HG02870 (cell line): Measurements from ENCODE around the gene CRIM1.

ENCODE experiments used
- ATAC-seq: cut with Tn5 transposase; IDR thresholded peaks from one replicate; pipeline ENCODE4 v1.9.1; 2021; ENCODE audit warnings: mild to moderate bottlenecking, moderate library complexity; ENCODE audit not compliant: unreplicated experiment

CRIM1 gene

DNA sequence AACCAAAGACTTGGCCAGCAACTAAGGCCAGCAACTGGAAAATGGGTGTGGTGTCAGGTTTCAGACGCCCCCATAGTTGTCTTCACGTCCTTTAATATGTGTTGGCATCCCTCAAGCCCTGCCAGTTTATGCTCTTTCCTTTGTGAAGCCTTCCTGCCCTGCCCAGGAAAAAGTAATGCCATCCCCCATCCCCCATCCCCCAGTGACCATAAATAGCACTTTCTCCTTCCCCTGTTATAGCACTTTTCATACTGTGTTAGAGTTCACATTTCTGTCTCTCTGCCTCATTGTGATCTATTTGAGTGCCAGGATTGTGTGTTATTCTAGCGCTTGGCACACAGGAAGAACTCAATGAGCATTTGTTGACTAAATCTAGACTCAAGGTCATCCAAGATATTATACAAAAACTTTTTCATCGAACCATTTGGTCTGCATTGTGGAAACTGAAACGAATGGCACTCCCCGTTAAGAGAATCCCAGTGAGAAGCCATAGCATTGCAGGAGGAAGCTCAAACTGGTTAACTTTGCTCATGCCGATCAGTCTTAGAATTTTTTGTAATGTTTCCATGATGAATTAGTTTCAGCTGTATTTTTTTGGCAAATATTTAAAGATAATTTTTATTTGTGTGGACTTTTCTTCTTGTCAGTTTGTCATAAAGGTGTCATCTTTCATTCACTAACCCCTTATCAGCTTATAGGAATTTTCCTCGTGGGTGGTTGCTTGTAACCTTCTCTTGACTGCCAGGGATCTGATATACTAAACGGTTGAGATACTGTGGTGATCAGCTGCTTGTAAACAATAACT is 15.7 kb downstream of the CRIM1 start:
- no peak for ATAC-seq

- ATAC-seq: no peak
These were observed 16.4 kb downstream of the CRIM1 start for GRCh38 chr2:36371928-36372391.

DNA sequence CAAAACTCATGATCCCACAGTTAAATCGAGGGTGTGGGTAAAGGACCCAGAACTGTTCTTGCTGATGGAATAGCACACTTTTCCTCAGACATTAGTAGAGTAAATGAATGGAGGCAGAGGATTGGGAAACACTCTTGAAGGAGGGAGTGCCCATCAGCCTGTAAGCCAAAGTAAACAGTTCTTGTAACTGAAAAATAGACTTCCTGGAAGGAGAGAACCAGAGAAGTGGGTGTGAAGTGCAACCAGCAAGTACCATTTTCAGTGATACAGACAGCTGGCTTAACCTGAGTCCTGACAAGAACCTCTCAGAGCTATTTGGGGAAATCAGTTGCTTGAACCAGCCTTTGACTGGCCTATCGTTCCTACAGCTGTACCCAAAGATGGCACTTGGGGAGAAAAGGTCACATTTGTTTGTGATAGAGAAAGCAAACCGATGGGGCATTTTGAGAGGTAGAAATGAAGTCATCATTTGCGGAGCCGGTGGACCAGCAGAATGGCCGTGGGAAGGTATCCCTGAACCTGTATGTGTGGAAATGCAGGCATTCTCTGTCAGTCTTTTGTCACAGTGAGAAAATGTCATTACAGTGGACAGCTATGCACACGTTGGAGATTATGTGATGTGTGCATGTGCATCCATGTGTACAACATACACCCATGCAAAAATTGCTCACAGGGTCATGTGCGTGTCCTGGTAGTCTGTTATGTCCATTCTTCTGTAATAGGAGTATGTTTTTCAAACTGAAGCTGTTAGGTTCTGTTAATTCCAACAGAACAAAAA is 17.8 kb downstream of the CRIM1 start:
- ATAC-seq: no peak

DNA sequence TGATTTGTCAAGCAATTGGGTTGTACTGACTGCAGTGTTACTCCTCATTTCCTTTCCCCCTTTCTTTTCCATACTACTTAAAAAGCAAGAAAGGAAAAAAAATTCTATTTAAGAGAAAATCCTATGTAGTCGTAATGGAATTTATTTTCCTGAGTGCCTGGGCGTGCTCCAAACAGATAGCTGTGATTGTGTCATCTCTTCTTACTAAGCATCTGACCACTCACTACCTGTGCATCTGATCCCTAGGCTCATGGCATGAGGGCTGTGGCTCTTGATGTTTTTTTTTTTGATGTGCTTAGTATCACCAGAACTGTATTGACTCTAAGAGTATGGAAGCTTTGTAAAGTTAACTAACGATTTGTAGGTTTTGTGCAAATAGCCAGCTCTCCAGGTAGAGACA is 19.0 kb downstream of the CRIM1 start:
- no peak for ATAC-seq

GRCh38 chr2:36376319-36376765 is 20.8 kb downstream of the CRIM1 start:
- ATAC-seq: no peak

DNA sequence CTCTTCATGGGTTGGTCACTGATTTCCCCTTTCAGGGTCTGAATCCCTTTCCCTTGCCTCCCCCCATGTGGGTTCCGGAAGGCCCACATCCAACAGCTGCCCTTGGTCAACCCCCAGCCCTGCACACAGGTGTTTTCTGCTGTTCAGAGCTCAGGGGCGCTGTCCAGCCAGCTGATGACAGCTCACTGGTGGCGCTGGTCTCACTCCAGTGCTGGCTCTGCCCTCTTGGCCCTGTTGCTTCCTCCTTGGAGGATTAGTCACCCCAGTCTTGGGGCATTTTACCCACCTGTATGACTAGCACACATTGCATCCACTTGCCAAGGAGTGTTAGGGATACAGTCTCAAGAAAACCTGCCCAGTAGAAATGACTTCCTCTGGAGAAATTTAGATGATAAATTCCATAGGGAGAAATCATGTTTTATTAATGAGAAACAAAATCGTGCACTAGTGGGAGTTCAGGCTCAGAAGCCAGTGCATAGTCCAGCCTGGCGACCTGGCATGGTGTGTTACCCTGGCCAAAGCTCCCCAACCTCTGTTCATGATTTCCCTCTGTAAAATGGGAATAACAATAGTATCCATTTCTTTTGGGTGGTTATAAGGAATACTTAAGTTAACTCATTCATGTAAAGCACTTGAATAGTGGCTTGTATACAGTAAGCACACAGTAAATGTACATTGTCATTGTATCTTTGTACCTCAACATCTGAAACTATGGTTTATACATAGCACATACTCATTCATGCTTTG is 21.6 kb downstream of the CRIM1 start:
- ATAC-seq: no peak

DNA sequence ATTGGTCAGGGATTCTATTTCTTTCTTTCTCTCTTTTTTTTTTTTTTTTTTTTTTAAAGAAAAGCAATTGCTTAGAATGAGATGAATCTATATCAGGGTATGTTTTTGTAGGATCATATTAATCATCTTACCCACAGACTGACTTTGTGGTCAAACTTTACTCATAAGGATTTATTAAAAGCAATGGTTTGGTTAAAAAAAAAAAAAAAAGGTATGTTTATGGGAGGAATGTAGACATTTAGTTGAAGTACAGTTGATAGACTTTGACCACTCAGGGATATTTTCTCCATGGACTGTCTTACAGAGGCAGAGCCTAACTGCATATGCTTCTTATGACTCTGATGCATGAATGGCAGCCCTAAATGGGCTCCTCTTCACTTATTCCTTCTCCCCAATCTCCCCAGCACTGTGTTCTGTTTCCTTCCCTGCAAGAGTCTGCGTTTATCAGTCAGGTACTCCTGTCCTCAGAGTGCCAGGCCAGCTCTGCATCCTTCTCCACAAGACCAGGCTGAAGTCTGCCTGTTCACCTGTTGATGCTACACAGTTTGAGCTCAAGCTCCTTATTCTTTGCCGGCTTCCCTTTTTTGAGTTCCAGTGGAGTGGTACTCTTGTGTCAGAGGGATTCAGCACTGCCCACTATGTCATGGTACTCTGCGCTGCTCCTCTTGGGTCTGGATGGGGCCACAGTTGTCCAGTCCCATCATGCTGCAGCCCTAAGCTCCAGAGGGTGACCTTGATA is 24.3 kb downstream of the CRIM1 start:
- no peak for ATAC-seq

DNA sequence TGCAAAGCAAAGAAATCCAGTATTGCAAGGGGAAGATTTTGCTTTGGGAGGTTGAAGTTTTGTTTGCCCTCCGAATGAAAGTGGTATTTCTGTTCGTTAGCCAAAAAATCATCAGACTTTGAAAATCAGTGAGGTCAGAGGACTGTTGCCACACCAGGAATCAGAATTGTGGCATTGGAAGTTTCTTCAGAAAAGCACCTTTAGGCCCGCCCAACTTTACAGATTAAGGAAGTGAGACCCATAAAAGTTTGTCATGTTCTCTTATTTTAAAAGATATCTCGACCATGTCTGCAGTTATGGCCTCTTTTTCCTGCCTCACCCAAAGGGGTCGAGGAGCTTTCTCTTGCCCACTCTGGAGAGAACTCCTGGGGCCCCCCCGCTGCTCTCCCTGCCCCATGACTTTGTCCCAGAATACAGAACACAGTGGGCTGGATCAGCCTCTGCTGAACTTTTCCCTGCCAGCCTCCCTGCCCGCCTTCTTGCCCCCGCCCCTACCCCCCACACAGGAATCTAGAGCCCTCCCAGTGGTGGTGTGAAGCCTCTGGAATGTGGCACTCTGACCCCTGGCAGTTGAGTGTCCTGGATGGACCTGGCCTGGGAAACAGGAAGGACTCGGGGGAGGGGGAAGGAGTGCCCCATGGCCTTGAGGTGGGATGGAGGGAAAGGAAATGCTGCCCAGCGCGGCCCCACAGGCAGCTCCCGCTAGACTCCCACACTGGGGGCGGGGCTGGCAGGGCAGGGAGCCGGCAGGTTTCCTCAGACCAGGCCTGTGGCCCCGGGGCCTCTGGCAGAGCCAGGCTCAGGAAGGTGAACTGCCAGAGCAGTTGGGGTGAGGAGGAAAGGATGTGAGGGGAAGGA is 25.3 kb downstream of the CRIM1 start:
- ATAC-seq: no peak

DNA sequence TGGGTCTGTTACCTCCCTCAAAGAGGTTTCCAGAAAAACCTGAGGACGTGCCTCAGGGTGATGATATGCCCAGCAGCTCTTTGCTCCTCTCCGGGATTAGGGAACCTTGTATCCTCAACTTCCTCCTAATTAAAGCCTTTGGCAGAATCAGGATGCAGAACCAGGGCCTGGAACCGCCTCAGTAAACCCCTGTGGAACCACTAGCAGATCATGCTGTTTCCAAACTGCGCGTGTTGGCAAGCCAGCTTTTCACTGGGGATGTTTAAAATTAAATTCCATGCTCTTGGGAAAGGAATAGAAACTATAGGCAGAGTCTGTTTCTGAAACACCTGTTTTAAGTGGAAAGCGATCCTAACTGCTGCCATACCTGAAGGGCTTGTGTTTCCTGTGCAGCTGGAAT is 26.4 kb downstream of the CRIM1 start:
- ATAC-seq: no peak

- no peak for ATAC-seq
These were observed 26.9 kb downstream of the CRIM1 start for GRCh38 chr2:36382472-36382871.

GRCh38 chr2:36383726-36384125 is 28.1 kb downstream of the CRIM1 start:
- no peak for ATAC-seq

- no peak for ATAC-seq
These were observed 28.9 kb downstream of the CRIM1 start for GRCh38 chr2:36384454-36384853.

- no peak for ATAC-seq
These were observed 30.0 kb downstream of the CRIM1 start for GRCh38 chr2:36385603-36386002.

DNA sequence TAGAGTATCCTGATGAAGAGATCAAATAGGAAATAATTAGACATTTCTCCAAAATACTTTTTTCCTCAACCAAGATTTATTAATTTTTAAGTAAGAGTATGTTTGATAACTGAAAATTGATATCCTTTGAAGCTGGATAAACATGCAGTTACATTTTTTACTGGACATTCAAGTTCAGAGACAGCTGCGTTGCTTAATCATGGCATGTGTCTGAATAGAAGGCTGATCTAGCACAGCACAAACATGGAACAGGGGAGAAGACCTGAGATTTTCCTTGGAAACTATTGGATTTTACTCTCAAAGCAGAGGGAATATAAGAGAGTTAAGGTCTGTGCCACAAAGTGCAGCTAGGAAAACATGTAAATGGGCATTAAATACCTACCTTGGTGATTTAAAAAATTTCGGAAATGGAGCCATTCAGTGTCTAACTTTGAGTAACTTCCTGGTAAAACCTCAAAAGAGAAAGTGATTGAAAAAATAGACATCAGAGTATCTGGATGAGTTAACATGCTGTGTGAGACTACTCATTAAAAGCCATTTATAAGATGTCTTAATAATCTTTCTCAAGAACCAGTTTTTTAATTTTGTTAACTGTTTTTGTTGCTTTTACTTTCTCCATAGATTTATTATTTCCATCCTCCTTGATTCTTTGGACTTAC is 31.8 kb downstream of the CRIM1 start:
- no peak for ATAC-seq

- no peak for ATAC-seq
These were observed 32.9 kb downstream of the CRIM1 start for GRCh38 chr2:36388472-36388871.

GRCh38 chr2:36389091-36389564 is 33.5 kb downstream of the CRIM1 start:
- ATAC-seq: no peak

DNA sequence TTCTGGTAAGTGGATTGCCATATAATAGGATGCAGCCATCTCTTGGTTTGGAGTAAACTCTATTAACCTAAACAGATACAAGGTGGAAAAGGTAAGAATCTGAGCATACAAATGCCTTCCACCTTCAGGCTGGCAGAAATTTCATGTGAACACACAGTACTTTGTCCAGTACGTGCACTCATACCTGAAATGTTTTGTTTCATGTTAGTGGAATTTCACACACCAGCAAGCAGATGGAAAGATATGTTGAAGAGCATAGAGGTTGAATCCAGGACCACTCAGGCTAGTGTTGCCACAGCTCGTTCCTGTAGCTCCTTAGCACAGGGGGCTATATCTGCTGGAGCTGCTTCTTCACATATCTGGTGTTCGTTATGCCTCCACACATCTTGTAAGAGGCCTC is 34.0 kb downstream of the CRIM1 start:
- ATAC-seq: no peak

- no peak for ATAC-seq
These were observed 37.1 kb downstream of the CRIM1 start for GRCh38 chr2:36392571-36393255.
